Lower leg skin (tissue), 4 donors: ENCODE measurements around the gene GALNT7. TPM values are rescaled to one million over a fixed set of nuclear protein-coding genes. Genes with fewer than 3 reads are reported as not detected.

Source experiments
- DNase-seq, 2 donors: peaks; one replicate each; pipeline ENCODE4 v3.0.0-alpha.2; 2019; ENCODE audit warnings: low spot score in 2 of 2
- H3K4me3 ChIP-seq: fragments of 200-600 bp; sonication (generic); 2 replicates; pipeline ENCODE4 v1.5.1; 2017; ENCODE audit warnings: mild to moderate bottlenecking, low read depth; ENCODE audit not compliant: poor library complexity, severe bottlenecking
- POLR2A ChIP-seq, 2 donors: fragments of 450-650 bp; IDR thresholded peaks; one replicate each; pipeline ENCODE4 v1.6.1; 2016 to 2017; ENCODE audit warnings: antibody characterized with exemption in 2 of 2, mild to moderate bottlenecking in 1 of 2, moderate library complexity in 1 of 2
- WGBS, 2 donors: methylation state at CpG; one replicate each; pipeline ENCODE4 v1.1.5; 2018; 5-methylcytosine and 5-hydroxymethylcytosine counted together
- intact Hi-C: fragments of 100-400 bp; cut with DNase I; formaldehyde crosslinking; loops from one replicate; pipeline ENCODE4 v1.15.0; 2023; ENCODE audit warnings: low total_unique reads
- total RNA-seq, 4 donors: library from RNA; depleted of rRNA; stranded (reverse); fragments of >200 nt; gene quantifications; one replicate each; pipeline ENCODE4 v1.1.0, GENCODE V29; 2016
- TF ChIP-seq, protein P1 (sequence below), 3 donors: fragments of 450-650 bp; IDR thresholded peaks; one replicate each; pipeline ENCODE4 v1.5.1; 2016; ENCODE audit warnings: antibody characterized with exemption in 3 of 3, mild to moderate bottlenecking in 3 of 3, moderate library complexity in 2 of 3

The GALNT7 gene
- total RNA-seq, 4 donors from 2014 or later = 2.3 to 14.0 (median 12.5) TPM

DNA sequence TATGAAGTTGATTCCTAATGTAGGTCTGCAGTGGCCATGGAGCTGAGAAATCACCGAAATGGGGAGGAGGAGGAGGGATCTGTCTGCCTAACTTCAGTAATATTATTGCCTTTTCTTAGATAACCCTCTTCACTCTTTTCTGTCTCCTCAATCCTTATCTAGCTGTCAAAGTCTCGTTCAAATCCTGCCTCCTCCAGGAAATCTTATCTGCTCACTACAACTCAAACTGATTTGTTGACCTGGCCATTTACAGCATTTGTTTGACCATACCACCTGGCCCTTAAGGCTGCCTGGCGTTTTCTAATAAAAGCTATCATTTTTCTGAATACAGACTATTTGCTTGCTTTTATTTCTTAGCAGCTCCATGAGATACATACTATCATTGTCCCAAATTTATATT lies 33.8 kb downstream of the GALNT7 start:
- WGBS, 2 donors = 87 to 94% methylated on average over 3 of the region's 3 CpGs
- no peak for DNase-seq
- no peak for TF ChIP-seq POLR2A (IDR thresholded peaks at IDR 0.05)
- TF ChIP-seq, protein P1, sequence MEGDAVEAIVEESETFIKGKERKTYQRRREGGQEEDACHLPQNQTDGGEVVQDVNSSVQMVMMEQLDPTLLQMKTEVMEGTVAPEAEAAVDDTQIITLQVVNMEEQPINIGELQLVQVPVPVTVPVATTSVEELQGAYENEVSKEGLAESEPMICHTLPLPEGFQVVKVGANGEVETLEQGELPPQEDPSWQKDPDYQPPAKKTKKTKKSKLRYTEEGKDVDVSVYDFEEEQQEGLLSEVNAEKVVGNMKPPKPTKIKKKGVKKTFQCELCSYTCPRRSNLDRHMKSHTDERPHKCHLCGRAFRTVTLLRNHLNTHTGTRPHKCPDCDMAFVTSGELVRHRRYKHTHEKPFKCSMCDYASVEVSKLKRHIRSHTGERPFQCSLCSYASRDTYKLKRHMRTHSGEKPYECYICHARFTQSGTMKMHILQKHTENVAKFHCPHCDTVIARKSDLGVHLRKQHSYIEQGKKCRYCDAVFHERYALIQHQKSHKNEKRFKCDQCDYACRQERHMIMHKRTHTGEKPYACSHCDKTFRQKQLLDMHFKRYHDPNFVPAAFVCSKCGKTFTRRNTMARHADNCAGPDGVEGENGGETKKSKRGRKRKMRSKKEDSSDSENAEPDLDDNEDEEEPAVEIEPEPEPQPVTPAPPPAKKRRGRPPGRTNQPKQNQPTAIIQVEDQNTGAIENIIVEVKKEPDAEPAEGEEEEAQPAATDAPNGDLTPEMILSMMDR (IDR thresholded peaks at IDR 0.05) = no peak
- intact Hi-C loops = no loop called here
- H3K4me3 ChIP-seq = no peak overlapping the region

DNA sequence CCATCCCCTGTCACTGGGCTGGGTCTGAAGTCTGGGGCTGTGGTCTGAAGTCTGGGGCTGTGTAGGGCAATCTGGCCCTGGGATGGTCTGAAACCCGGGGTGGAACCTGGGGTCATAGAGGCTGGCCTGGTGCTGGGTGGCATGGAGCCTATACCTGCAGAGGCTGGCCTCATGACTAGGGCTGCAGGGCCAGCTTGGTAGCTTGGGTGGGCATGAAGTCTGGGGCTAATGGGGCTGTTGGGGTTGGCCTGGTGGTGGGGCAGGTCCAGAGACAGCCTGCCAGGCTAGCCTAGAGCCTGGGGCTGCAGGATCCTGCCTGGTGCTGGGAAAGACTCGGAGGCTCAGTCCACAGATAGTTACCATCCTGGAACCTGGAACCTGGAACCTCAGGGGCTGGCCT lies 37.0 kb downstream of the GALNT7 start:
- 94 to 100% methylated on average over 2 of the region's 2 CpGs for WGBS, 2 donors
- DNase-seq = no peak
- intact Hi-C loops = no loop called here

DNA sequence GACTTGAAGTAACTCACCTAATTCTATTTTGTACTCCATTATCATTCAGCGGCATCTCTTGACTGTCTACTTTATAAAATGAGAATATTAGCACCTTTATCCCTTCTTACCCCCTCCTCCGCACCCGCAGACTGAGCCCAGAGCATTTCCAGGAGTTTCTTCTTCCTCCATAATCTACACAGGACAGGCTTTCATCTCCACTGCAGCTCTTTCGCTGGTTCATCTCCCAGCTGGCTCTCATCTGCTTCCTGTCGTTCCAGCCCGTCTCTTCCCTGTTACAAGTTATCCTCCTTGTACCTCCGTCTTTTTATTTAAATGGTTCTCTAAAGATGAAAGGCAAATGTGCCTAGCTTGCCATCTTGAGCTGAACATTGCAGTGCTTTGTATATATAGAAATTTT lies 39.8 kb downstream of the GALNT7 start:
- 84 to 92% methylated on average over 7 of the region's 7 CpGs for whole genome bisulfite sequencing, 2 donors
- H3K4me3 ChIP-seq = no peak overlapping the region
- intact Hi-C loops = no loop called here
- no peak for TF ChIP-seq POLR2A (IDR thresholded peaks at IDR 0.05)
- TF ChIP-seq, protein P1 (IDR thresholded peaks at IDR 0.05) = no peak
- DNase-seq = no peak

More for the DNA sequence above, 37.0 kb downstream of the GALNT7 start:
- H3K4me3 ChIP-seq = no peak overlapping the region
- TF ChIP-seq, protein P1 (IDR thresholded peaks at IDR 0.05) = no peak
- no peak for TF ChIP-seq POLR2A (IDR thresholded peaks at IDR 0.05)

DNA sequence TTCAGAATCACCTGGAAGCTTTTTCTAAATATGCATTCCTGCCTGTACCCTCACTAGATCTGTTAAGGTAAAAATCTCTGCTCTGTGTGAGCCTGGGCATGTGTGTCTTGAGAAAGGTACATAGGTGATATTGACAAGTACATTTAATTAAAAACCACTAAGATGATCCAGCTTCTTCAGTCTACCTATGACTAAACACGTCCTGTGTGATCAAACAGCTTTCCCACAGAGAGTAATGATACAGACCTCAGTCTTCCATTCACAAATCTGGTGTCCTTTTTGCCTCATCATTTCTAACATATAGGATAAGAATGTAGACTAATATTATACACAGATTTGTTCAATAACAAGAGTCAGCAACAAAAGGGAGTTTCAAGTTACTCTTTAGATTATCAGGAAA lies 42.6 kb downstream of the GALNT7 start:
- TF ChIP-seq POLR2A (IDR thresholded peaks at IDR 0.05) = no peak
- TF ChIP-seq, protein P1 (IDR thresholded peaks at IDR 0.05) = no peak
- DNase-seq = no peak
- intact Hi-C loops = no loop called here
- 82 to 98% methylated on average over 1 of the region's 1 CpG for WGBS, 2 donors
- no peak overlapping the region for H3K4me3 ChIP-seq

DNA sequence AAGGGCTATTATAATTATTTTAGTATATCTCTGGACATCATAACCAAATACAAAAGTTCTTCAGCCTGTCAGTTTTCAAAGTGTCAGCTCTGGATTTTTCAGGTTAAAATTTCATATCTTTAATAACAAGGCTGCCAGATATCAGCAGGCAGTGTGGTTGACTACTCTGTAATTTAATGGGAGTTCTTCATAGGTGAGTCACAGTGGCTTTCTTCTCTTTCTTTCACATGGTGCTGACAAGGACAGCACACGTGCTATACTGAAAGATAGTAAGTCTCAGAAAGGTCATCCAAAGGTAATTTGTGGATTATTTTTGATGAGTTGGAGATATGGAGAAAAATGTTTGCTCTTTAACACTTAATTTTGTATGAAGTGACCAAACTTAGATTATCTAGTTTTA lies 43.2 kb downstream of the GALNT7 start:
- H3K4me3 ChIP-seq = no peak overlapping the region
- TF ChIP-seq, protein P1 (IDR thresholded peaks at IDR 0.05) = no peak
- TF ChIP-seq POLR2A (IDR thresholded peaks at IDR 0.05) = no peak
- 35 to 43% methylated on average over 1 of the region's 1 CpG for whole genome bisulfite sequencing, 2 donors
- DNase-seq = no peak
- intact Hi-C loops = no loop called here

DNA sequence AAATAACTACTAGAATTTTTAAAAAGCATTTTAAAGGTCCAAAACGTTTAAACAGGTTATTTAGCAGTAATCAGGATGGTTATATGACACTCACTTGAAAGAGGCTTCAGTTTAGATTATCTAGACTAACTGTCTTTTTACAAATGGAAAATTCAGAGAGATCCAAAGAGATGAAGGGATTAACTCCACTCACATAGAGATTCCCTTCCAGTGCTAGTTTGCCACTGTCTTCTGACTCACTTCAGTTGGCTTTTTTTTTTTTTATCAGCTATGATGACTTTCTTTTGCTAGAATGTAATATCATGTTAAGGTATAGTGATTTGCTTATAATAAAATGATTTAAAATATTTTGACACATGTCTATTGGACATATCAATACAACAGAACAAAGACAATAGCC lies 43.8 kb downstream of the GALNT7 start:
- no peak for DNase-seq
- no peak overlapping the region for H3K4me3 ChIP-seq
- WGBS, 2 donors = 53 to 60% methylated on average over 1 of the region's 1 CpG
- TF ChIP-seq, protein P1 (IDR thresholded peaks at IDR 0.05) = no peak
- no peak for TF ChIP-seq POLR2A (IDR thresholded peaks at IDR 0.05)
- intact Hi-C loops = no loop called here
